NB4 (cell line): Measurements from ENCODE around the gene SSMEM1.
"Not testable (repeated sequence)": the region's sequence is repeated elsewhere in the genome, so short reads cannot be mapped to it uniquely, and the experiment has no call there.

ENCODE experiments used
- DNase-seq: peaks from one replicate; pipeline ENCODE4 v3.0.0; 2010; ENCODE audit warnings: low read depth
- H3K4me3 ChIP-seq: one replicate; pipeline ENCODE4 v1.5.1; 2011; ENCODE audit warnings: mild to moderate bottlenecking, low read depth, low read length, moderate library complexity
- CTCF ChIP-seq: IDR thresholded peaks from one replicate; pipeline ENCODE4 v1.5.1; 2012; ENCODE audit warnings: low read depth, low read length
- MAX ChIP-seq: IDR thresholded peaks from 2 replicates; pipeline ENCODE4 v1.6.1; 2011; ENCODE audit warnings: low read depth, low read length
- MYC ChIP-seq: IDR thresholded peaks from 2 replicates; pipeline ENCODE4 v1.6.1; 2011; ENCODE audit warnings: low read depth, low read length
- POLR2A ChIP-seq: IDR thresholded peaks from 2 replicates; pipeline ENCODE4 v1.6.1; 2011; ENCODE audit warnings: mild to moderate bottlenecking; ENCODE audit not compliant: insufficient read length; ENCODE audit errors: extremely low read depth

SSMEM1 gene

GRCh38 chr7:130179631-130180030 is 28.0 kb upstream of the SSMEM1 start:
- H3K4me3 ChIP-seq = no peak overlapping the region
- DNase-seq = no peak
- TF ChIP-seq MAX (no peak), MYC (no peak), POLR2A (no peak), CTCF (no peak)

GRCh38 chr7:130180571-130181262 is 26.9 kb upstream of the SSMEM1 start:
- DNase-seq = no peak
- no peak for TF ChIP-seq CTCF
- no peak for TF ChIP-seq POLR2A
- TF ChIP-seq MYC = no peak
- TF ChIP-seq MAX = no peak

GRCh38 chr7:130181263-130181605 is 26.4 kb upstream of the SSMEM1 start:
- no peak for DNase-seq
- no peak for TF ChIP-seq CTCF
- TF ChIP-seq MAX = no peak
- no peak for TF ChIP-seq MYC
- TF ChIP-seq POLR2A = no peak
- H3K4me3 ChIP-seq = no peak overlapping the region

More at GRCh38 chr7:130180571-130181262, 26.9 kb upstream of the SSMEM1 start:
- H3K4me3 ChIP-seq = no peak overlapping the region

GRCh38 chr7:130182990-130183389 is 24.7 kb upstream of the SSMEM1 start:
- H3K4me3 ChIP-seq = no peak overlapping the region
- no peak for DNase-seq
- TF ChIP-seq MAX (no peak), POLR2A (no peak)

- H3K4me3 ChIP-seq, DNase-seq: not testable (repeated sequence)
These were observed 23.3 kb upstream of the SSMEM1 start for GRCh38 chr7:130184349-130184748.

- TF ChIP-seq CTCF (no peak), MAX (no peak), MYC (no peak), POLR2A (no peak)
- H3K4me3 ChIP-seq = no peak overlapping the region
- no peak for DNase-seq
These were observed 20.3 kb upstream of the SSMEM1 start for GRCh38 chr7:130187360-130187759.

GRCh38 chr7:130189343-130189742 is 18.3 kb upstream of the SSMEM1 start:
- TF ChIP-seq MAX (no peak), MYC (no peak), CTCF (no peak), POLR2A (no peak)
- DNase-seq = no peak
- no peak overlapping the region for H3K4me3 ChIP-seq
